Adrenal gland (tissue), 12 donors: ENCODE measurements around the gene PSMB7. TPM values are rescaled to one million over a fixed set of nuclear protein-coding genes. Genes with fewer than 3 reads are reported as not detected.
A peak's percentile ranks its signal among the peaks of the same experiment; 100 is the strongest.

Experiments used
- DNase-seq, 7 donors: peaks; one replicate each; pipeline ENCODE4 v3.0.0-alpha.2; 2019 to 2020
- H3K27ac ChIP-seq, 5 donors: fragments of 200-600 bp; sonication (generic) in 4 of 5; 1 replicate in 3 of 5; 2 replicates in 2 of 5; pipeline versions ENCODE4 v1.5.1 to v1.8.0; 2016 to 2020; ENCODE audit warnings: mild to moderate bottlenecking in 1 of 5
- H3K27me3 ChIP-seq: fragments of 200-600 bp; 2 replicates; pipeline ENCODE4 v1.8.0; 2021
- H3K36me3 ChIP-seq, 2 donors: fragments of 200-600 bp; replicated peaks in 1 of 2; 1 replicate in 1 of 2; 2 replicates in 1 of 2; pipeline versions ENCODE4 v1.5.1 to v1.8.0; 2018 to 2022
- H3K4me1 ChIP-seq, 2 donors: fragments of 200-600 bp; replicated peaks in 1 of 2; 1 replicate in 1 of 2; 2 replicates in 1 of 2; pipeline versions ENCODE4 v1.5.1 to v1.8.0; 2018 to 2021
- H3K4me3 ChIP-seq, 4 donors: fragments of 200-600 bp; sonication (generic) in 3 of 4; one replicate each; pipeline ENCODE4 v1.5.1; 2016 to 2018
- H3K9me3 ChIP-seq, 3 donors: fragments of 200-600 bp; sonication (generic) in 1 of 3; replicated peaks in 1 of 3; 1 replicate in 2 of 3; 2 replicates in 1 of 3; pipeline versions ENCODE4 v1.5.1 to v1.8.0; 2016 to 2021
- POLR2A ChIP-seq, 2 donors: fragments of 450-650 bp; IDR thresholded peaks; one replicate each; pipeline ENCODE4 v1.6.1; 2017; ENCODE audit warnings: antibody characterized with exemption in 2 of 2, mild to moderate bottlenecking in 2 of 2, moderate library complexity in 1 of 2
- WGBS, 4 donors: extraction: QIAGEN DNeasy Blood & Tissue Kit in 2 of 4; methylation state at CpG; one replicate each; pipeline versions ENCODE4 v1.1.5 to v1.1.7; 2013 to 2017; 5-methylcytosine and 5-hydroxymethylcytosine counted together
- intact Hi-C, 2 donors: fragments of 100-400 bp; cut with DNase I; formaldehyde crosslinking; loops; one replicate each; pipeline versions ENCODE4 v1.14.1 to v1.15.0; 2022 to 2023
- polyA plus RNA-seq, 3 donors: library from polyadenylated mRNA; stranded (reverse); fragments of 200-250 nt in 2 of 3; fragments of 350-450 nt in 1 of 3; fragmentation: Illumina TruSeq in 1 of 3; extraction: RNeasy Lipid Tissue Mini Kit (QIAGEN cat#74804) in 1 of 3; gene quantifications; one replicate each; pipeline ENCODE4 v1.2.3, GENCODE V29; 2013 to 2014
- total RNA-seq, 9 donors: library from RNA; depleted of rRNA in 4 of 9; stranded (reverse); fragments of >200 nt in 4 of 9; fragments of 120-200 nt in 1 of 9; fragmentation: NEBNext Ultra II Directional in 1 of 9; extraction: Animal tissue kit (Norgen Biotek cat#: 25700) in 1 of 9; gene quantifications; one replicate each; pipeline versions ENCODE4 v1.1.0 to v1.2.4, GENCODE V29; 2013 to 2023
- TF ChIP-seq, protein P1 (sequence below), 6 experiments: fragments of 450-650 bp in 4 of 6; fragments of 200-600 bp in 2 of 6; sonication (generic) in 1 of 6; IDR thresholded peaks; 1 replicate in 5 of 6; 2 replicates in 1 of 6; pipeline versions ENCODE4 v1.5.1 to v1.8.0; 2016 to 2021; ENCODE audit warnings: antibody characterized with exemption in 6 of 6, mild to moderate bottlenecking in 2 of 6, moderate library complexity in 1 of 6
- donor health status: healthy with polysubstance abuse.
- donor health status: Bipolar disorder and iron deficiency.
- donor health status: DM: yes; HTN: yes; CAD: no.
- donor health status: DM: no; HTN: no; CAD: no.
- donor health status: DM: no; HTN: no; CAD: no.
- donor health status: DM: yes; HTN: yes; CAD: no.

The PSMB7 gene
- total and polyA plus RNA-seq, 12 donors: 107 to 427 (median 178) TPM

DNA sequence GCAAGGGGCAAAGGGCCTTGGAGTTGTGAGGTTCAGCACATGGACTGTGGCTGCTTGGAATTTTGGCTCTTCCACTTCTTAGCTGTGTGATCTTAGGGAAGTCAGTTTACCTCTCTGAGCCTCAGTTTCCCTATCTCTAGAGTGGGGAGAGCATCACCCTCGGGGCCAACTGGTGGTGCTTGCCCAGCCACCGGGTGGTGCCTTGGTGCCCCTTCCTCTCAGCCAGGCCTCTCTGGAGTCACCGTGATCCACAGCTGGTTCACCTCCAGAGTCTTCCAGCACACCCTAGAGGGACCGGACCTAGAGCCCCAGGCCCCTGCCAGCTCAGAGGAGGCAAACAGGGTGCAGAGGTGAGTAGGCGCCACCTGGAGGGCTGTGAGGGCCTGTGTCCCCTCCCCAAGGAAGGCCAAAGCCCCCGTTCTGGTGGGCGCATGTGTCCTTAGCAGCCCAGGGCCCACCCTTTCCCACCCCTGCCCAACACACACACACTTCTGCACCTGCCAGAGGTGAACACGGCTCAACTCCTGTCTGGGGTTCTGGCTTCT is 42.7 kb upstream of the PSMB7 start:
- intact Hi-C loops: no loop called here
- no peak for DNase-seq
- WGBS, 4 donors: 78 to 87% (median 82%) methylated on average over 6 to 8 of the region's 8 CpGs
- no peaks in the 10 kb centered on the region for H3K36me3 ChIP-seq
- no peaks in the 10 kb centered on the region for H3K9me3 ChIP-seq
- H3K4me3 ChIP-seq: no peak overlapping the region
- H3K4me1 ChIP-seq: no peaks in the 10 kb centered on the region
- no peak for TF ChIP-seq POLR2A (IDR thresholded peaks at IDR 0.05)
- TF ChIP-seq, protein P1, sequence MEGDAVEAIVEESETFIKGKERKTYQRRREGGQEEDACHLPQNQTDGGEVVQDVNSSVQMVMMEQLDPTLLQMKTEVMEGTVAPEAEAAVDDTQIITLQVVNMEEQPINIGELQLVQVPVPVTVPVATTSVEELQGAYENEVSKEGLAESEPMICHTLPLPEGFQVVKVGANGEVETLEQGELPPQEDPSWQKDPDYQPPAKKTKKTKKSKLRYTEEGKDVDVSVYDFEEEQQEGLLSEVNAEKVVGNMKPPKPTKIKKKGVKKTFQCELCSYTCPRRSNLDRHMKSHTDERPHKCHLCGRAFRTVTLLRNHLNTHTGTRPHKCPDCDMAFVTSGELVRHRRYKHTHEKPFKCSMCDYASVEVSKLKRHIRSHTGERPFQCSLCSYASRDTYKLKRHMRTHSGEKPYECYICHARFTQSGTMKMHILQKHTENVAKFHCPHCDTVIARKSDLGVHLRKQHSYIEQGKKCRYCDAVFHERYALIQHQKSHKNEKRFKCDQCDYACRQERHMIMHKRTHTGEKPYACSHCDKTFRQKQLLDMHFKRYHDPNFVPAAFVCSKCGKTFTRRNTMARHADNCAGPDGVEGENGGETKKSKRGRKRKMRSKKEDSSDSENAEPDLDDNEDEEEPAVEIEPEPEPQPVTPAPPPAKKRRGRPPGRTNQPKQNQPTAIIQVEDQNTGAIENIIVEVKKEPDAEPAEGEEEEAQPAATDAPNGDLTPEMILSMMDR (IDR thresholded peaks at IDR 0.05): no peak
- no peak overlapping the region for H3K27ac ChIP-seq
- peaks cover 6% of the 10 kb centered on the region for H3K27me3 ChIP-seq

DNA sequence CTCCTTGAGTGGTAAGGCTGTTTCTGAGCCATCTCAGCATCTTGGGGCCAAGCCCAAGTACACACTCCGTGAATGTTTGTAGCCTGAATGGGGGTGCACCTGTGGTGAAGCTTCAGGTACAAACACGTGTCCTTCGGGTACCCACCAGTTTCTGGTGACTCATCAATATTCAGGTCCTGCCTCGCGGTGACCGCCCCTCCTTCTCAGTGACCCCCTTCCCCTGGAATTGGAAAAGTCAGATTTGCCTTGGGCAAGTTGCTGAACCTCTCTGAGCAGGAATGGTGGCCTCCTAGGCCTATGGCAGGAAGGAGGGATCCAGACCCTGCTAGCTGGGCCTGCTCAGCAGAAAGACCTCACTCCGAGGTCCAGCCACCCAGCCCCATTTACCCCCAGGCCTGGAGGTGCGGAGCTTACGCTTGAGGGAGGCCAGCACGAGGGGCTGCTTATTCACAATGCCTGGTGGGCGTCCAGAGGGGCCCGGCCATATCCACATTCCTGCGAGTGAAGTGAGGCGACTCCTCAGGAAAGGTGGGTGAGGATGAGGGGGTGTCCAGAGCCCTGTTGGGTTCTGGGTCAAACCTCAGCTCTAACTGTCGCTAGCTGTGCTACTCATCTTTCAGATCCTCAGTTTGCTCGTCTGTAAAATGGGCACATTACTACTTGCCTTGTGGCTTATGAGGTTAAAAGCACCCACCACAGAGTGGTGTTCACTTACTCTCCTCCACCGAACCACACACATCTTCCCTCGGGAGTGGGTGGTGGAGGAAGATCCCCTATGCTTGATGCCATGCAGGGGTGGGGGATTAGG is 42.0 kb upstream of the PSMB7 start:
- peak in 1 of 7 donors; percentile 9 for DNase-seq
- Histone ChIP-seq H3K4me3 (no peak overlapping the region), H3K27me3 (peaks cover 10% of the 10 kb centered on the region), H3K4me1 (no peaks in the 10 kb centered on the region), H3K36me3 (no peaks in the 10 kb centered on the region), H3K9me3 (no peaks in the 10 kb centered on the region), H3K27ac (no peak overlapping the region)
- TF ChIP-seq POLR2A (IDR thresholded peaks at IDR 0.05): no peak
- TF ChIP-seq, protein P1 (IDR thresholded peaks at IDR 0.05): no peak
- 80 to 88% (median 85%) methylated on average over 12 to 18 of the region's 18 CpGs for WGBS, 4 donors
- intact Hi-C loops: no loop called here

DNA sequence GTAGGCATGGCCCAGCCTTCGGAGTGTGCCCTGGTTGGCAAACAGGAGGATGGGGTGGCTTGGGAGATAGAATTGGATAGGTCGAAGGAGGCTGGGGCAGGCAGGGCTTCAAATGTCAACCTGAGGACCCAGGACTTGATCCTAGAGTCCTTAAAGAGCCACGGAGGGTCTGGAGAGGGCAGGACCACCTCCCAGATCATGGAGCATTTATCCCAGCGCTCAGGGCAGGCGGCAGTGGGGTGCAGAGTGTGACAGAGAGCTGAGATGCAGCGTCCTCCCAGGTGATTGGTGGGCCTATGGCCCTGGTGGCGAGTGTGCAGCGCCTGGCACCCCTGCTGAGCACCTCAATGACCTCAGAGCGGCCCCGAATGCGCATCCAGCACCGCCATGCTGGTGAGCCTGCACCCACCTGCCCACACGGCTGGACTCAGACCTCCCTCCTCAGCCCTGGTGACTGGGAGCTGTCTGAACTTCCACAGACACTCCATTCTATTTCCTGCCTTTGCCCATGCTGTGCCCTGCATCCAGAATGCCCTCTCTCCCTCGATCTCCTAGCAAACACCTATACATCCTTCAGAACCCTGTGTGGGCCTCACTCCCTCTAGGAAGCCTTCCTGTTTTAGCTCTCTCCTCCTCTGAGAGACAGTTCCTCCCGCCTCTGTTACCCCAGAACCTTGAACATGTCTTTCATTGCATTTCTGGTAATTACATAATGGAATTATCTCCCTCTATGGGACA is 41.3 kb upstream of the PSMB7 start:
- H3K9me3 ChIP-seq: no peaks in the 10 kb centered on the region
- no peak for TF ChIP-seq POLR2A (IDR thresholded peaks at IDR 0.05)
- TF ChIP-seq, protein P1 (IDR thresholded peaks at IDR 0.05): no peak
- H3K36me3 ChIP-seq: no peaks in the 10 kb centered on the region
- peak in 1 of 7 donors; percentile 6 for DNase-seq
- H3K4me1 ChIP-seq: peaks cover 2 to 5% of the 10 kb centered on the region in 2 donors
- no peak overlapping the region for H3K27ac ChIP-seq
- peaks cover 10% of the 10 kb centered on the region for H3K27me3 ChIP-seq
- WGBS, 4 donors: 73 to 86% (median 82%) methylated on average over 7 to 15 of the region's 15 CpGs
- no peak overlapping the region for H3K4me3 ChIP-seq
- intact Hi-C loops: no loop called here

DNA sequence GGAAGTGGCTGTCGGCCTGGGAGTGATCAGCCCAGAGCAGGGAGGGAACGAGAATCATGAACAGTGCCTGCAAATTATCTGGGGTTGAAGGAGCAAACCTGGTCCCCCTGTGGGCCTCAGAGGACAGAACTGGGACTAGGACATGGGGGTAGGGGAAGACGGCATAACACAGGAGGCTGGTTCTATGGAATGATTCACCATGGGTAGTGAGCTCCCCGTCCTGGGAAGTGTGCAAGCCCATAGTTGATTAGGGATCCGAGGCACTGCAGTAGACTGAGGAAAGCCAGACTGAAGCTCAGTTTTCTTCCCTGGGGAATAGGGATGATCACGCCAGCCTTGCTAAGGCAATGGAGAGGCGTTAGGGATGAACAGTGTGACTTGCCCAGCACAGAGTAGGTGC is 40.6 kb upstream of the PSMB7 start:
- intact Hi-C loops: no loop called here
- DNase-seq: peak in 1 of 7 donors; percentile 5
- H3K4me1 ChIP-seq: peaks cover 7% of the 10 kb centered on the region in 2 donors
- no peak overlapping the region for H3K4me3 ChIP-seq
- no peaks in the 10 kb centered on the region for H3K9me3 ChIP-seq
- H3K27me3 ChIP-seq: peaks cover 10% of the 10 kb centered on the region
- H3K27ac ChIP-seq: no peak overlapping the region
- 87 to 94% (median 88%) methylated on average over 4 to 7 of the region's 7 CpGs for WGBS, 4 donors
- TF ChIP-seq POLR2A (IDR thresholded peaks at IDR 0.05): no peak
- TF ChIP-seq, protein P1 (IDR thresholded peaks at IDR 0.05): no peak
- H3K36me3 ChIP-seq: no peaks in the 10 kb centered on the region
